ENCODE measurements around the gene UBE2K.
"Not testable (repeated sequence)": the region's sequence is repeated elsewhere in the genome, so short reads cannot be mapped to it uniquely, and the experiment has no call there.

The UBE2K gene

GRCh38 chr4:39763714-39764572 lies 66.0 kb downstream of the UBE2K start:
- Histone ChIP-seq H3K4me3 (no peak overlapping the region), H3K27me3 (ENCODE audit: low read depth) (no peaks in the 10 kb centered on the region), H3K9me3 (no peaks in the 10 kb centered on the region), H3K4me1 (no peaks in the 10 kb centered on the region), H3K36me3 (replicated peaks) (peaks cover 30% of the 10 kb centered on the region)
- in situ Hi-C loops (cut with MboI; ENCODE audit: low sequenced_read_pairs), result no loop called here
- no peak for DNase-seq (ENCODE audit: low spot score in 2 of 2)

DNA sequence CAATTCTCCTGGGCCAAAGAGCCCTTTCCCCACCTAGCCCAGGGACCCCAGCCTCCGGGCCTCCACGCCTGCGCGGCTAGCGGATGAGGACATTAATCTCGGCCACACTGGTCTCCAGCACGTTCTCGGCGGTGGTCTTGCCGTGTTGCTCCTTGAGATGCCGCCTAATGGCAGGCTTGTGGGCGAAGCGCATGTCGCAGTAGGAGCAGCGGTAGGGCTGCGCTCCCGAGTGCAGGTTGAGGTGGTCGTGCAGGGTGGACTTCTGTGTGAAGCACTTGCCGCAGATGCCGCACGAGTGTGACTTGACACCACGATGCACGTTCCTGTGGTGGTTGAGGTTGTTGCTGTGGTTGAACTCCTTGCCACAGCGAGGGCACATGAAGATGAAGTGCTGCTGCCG lies 72.1 kb downstream of the UBE2K start:
- in situ Hi-C loops (cut with MboI; ENCODE audit: low sequenced_read_pairs), result no loop called here
- peaks cover 15% of the 10 kb centered on the region for H3K36me3 ChIP-seq (replicated peaks)

GRCh38 chr4:39770471-39770870 lies 72.5 kb downstream of the UBE2K start:
- in situ Hi-C loops (cut with MboI; ENCODE audit: low sequenced_read_pairs), result no loop called here
- H3K9me3 ChIP-seq, result no peaks in the 10 kb centered on the region
- H3K4me3 ChIP-seq, result no peak overlapping the region
- H3K4me1 ChIP-seq, result no peaks in the 10 kb centered on the region
- no peaks in the 10 kb centered on the region for H3K27me3 ChIP-seq (ENCODE audit: low read depth)
- H3K36me3 ChIP-seq (replicated peaks), result peaks cover 17% of the 10 kb centered on the region
- no peak for DNase-seq (ENCODE audit: low spot score in 2 of 2)

More for the DNA sequence above, 72.1 kb downstream of the UBE2K start:
- H3K9me3 ChIP-seq, result no peaks in the 10 kb centered on the region
- DNase-seq (ENCODE audit: low spot score in 2 of 2), result no peak
- H3K4me3 ChIP-seq, result no peak overlapping the region
- no peaks in the 10 kb centered on the region for H3K27me3 ChIP-seq (ENCODE audit: low read depth)
- no peaks in the 10 kb centered on the region for H3K4me1 ChIP-seq

- no peaks in the 10 kb centered on the region for H3K9me3 ChIP-seq
- peaks cover 20% of the 10 kb centered on the region for H3K36me3 ChIP-seq (replicated peaks)
- no peak overlapping the region for H3K4me3 ChIP-seq
- H3K27me3 ChIP-seq (ENCODE audit: low read depth), result no peaks in the 10 kb centered on the region
- DNase-seq (ENCODE audit: low spot score in 2 of 2), result no peak
- in situ Hi-C loops (cut with MboI; ENCODE audit: low sequenced_read_pairs), result no loop called here
- H3K4me1 ChIP-seq, result no peaks in the 10 kb centered on the region
Measured at GRCh38 chr4:39770969-39771724, 73.2 kb downstream of the UBE2K start.

GRCh38 chr4:39781988-39782387 lies 84.1 kb downstream of the UBE2K start:
- in situ Hi-C loops (cut with MboI; ENCODE audit: low sequenced_read_pairs); H3K4me1 ChIP-seq; H3K9me3 ChIP-seq; H3K4me3 ChIP-seq; DNase-seq (ENCODE audit: low spot score in 2 of 2); H3K27me3 ChIP-seq (ENCODE audit: low read depth): not testable (repeated sequence)
- peaks cover 18% of the 10 kb centered on the region for H3K36me3 ChIP-seq (replicated peaks)

DNA sequence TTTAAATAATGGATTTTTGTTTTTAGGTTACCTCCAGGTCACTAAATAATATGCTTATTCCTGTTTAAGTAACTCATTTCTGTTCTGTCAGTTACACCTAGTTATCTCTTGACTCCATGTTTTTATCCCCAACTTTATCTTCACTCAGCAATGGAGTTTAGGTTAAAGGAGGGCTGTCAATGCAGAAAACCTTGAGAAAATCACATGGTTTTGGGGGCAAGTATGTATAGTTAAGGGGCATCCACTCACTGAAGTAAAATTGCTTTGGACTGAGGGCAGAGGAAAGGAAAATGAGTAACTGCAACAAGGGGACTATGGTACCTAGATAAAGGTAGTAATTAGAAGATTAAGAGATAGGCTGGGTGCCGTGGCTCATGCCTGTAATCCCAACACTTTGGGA lies 87.1 kb downstream of the UBE2K start:
- no peak for DNase-seq (ENCODE audit: low spot score in 2 of 2)
- H3K27me3 ChIP-seq (ENCODE audit: low read depth), result no peaks in the 10 kb centered on the region
- no peaks in the 10 kb centered on the region for H3K36me3 ChIP-seq (replicated peaks)
- H3K4me1 ChIP-seq, result no peaks in the 10 kb centered on the region
- no peak overlapping the region for H3K4me3 ChIP-seq
- H3K9me3 ChIP-seq, result no peaks in the 10 kb centered on the region
- in situ Hi-C loops (cut with MboI; ENCODE audit: low sequenced_read_pairs), result no loop called here

DNA sequence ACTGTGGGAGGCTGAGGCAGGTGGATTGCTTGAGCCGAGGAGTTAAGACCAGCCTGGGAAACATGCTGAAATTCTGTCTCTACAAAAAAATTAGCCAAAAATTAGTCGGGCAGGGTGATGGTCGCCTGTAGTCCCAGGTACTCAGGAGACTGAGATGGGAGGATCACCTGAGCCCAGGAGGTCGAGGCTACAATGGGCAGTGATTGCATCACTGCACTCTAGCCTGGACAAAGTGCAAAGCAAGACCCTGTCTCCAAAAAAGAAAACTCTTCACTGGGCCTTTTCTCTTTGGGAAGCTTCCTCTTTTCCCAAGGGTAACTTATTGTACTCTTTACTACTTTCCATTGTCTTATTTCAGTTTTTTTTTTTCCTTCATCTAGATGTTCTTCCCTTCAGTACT lies 88.9 kb downstream of the UBE2K start:
- no peaks in the 10 kb centered on the region for H3K9me3 ChIP-seq
- H3K27me3 ChIP-seq (ENCODE audit: low read depth), result no peaks in the 10 kb centered on the region
- H3K4me3 ChIP-seq, result no peak overlapping the region
- H3K4me1 ChIP-seq, result no peaks in the 10 kb centered on the region
- in situ Hi-C loops (cut with MboI; ENCODE audit: low sequenced_read_pairs), result no loop called here
- no peaks in the 10 kb centered on the region for H3K36me3 ChIP-seq (replicated peaks)
- DNase-seq (ENCODE audit: low spot score in 2 of 2), result no peak

- in situ Hi-C loops (cut with MboI; ENCODE audit: low sequenced_read_pairs), result no loop called here
- Histone ChIP-seq H3K9me3 (no peaks in the 10 kb centered on the region), H3K36me3 (replicated peaks) (no peaks in the 10 kb centered on the region), H3K4me1 (no peaks in the 10 kb centered on the region), H3K4me3 (no peak overlapping the region), H3K27me3 (ENCODE audit: low read depth) (no peaks in the 10 kb centered on the region)
- no peak for DNase-seq (ENCODE audit: low spot score in 2 of 2)
Measured at GRCh38 chr4:39792128-39792527, 94.2 kb downstream of the UBE2K start.

DNA sequence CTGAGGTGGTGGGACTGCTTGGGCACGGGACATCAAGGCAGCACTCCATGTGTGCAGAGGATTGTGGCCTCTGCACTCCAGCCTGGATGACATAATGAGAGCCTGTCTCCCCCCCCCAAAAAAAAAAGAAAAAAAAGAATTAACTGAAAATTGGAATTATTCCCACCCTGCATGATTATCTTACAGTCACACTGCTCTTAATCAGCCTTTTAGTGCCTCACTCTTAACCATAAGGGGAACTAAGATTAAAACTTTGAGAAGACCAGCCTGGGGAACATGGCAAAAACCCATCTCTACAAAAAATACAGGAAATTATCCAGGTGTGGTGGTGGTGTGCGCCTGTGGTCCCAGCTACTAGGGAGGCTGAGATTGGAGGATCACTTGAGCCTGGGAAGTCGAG lies 94.6 kb downstream of the UBE2K start:
- in situ Hi-C loops (cut with MboI; ENCODE audit: low sequenced_read_pairs), result no loop called here
- Histone ChIP-seq H3K9me3 (no peaks in the 10 kb centered on the region), H3K4me1 (no peaks in the 10 kb centered on the region), H3K36me3 (replicated peaks) (no peaks in the 10 kb centered on the region), H3K4me3 (no peak overlapping the region), H3K27me3 (ENCODE audit: low read depth) (no peaks in the 10 kb centered on the region)
- DNase-seq (ENCODE audit: low spot score in 2 of 2), result no peak

DNA sequence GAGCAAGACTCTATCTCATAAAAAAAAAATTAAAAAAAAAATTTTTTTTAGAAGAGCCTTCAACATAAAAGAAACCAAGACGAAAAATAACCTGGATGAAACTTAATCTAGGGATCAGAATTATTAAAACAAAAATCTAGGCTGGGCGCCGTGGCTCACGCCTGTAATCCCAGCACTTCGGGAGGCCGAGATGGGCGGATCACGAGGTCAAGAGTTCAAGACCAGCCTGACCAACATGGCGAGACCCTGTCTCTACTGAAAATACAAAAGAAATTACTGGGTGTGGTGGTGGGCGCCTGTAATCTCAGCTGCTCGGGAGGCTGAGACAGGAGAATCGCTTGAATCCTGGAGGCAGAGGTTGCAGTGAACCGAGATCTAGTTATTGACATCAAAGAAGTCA lies 95.0 kb downstream of the UBE2K start:
- H3K36me3 ChIP-seq (replicated peaks); H3K4me1 ChIP-seq; DNase-seq (ENCODE audit: low spot score in 2 of 2); H3K4me3 ChIP-seq; H3K9me3 ChIP-seq; H3K27me3 ChIP-seq (ENCODE audit: low read depth); in situ Hi-C loops (cut with MboI; ENCODE audit: low sequenced_read_pairs): not testable (repeated sequence)

DNA sequence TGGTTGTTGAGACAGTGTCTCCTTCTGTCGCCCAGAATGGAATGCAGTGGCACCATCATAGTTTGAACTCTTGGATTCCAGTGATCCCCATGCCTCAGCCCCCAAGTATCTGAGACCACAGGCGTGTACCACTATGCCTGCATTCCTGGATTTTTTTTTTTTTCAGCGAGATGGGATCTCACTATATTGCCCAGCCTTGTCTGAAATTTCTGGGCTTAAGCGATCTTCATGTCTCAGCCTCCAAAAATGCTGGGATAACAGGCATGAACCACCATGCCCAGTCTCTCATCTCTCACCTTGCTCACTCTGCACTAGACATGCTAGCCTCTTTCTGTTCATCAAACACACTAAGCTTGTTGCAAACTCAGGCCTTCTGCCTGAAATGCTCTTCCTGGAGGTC lies 104.1 kb downstream of the UBE2K start:
- Histone ChIP-seq H3K27me3 (ENCODE audit: low read depth) (no peaks in the 10 kb centered on the region), H3K9me3 (no peaks in the 10 kb centered on the region), H3K4me3 (no peak overlapping the region), H3K36me3 (replicated peaks) (no peaks in the 10 kb centered on the region), H3K4me1 (no peaks in the 10 kb centered on the region)
- no peak for DNase-seq (ENCODE audit: low spot score in 2 of 2)
- in situ Hi-C loops (cut with MboI; ENCODE audit: low sequenced_read_pairs), result no loop called here

DNA sequence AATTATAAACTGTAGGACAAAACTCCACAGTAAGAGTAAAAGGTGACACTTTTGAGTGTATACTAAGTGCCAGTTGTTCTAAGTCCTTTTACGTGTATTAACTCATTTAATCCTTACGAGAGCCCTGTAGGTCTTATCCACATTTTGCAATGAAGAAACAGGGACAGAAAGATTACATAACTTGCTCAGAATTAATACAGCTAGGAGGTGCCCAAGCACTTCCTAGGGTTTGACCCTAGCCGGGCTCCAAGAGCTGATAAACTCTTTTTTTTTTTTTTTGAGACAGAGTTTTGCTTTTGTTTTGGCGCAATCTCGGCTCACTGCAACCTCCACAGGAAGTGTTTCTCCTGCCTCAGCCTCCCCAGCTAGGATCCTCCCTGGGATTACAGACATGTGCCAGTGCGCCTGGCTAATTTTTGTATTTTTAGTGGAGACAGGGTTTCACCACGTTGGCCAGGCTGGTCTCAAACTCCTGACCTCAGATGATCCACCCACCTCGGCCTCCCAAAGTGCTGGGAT lies 110.4 kb downstream of the UBE2K start:
- in situ Hi-C loops (cut with MboI; ENCODE audit: low sequenced_read_pairs), result no loop called here
- Histone ChIP-seq H3K4me1 (no peaks in the 10 kb centered on the region), H3K9me3 (no peaks in the 10 kb centered on the region), H3K36me3 (replicated peaks) (no peaks in the 10 kb centered on the region), H3K4me3 (no peak overlapping the region), H3K27me3 (ENCODE audit: low read depth) (no peaks in the 10 kb centered on the region)
- no peak for DNase-seq (ENCODE audit: low spot score in 2 of 2)

DNA sequence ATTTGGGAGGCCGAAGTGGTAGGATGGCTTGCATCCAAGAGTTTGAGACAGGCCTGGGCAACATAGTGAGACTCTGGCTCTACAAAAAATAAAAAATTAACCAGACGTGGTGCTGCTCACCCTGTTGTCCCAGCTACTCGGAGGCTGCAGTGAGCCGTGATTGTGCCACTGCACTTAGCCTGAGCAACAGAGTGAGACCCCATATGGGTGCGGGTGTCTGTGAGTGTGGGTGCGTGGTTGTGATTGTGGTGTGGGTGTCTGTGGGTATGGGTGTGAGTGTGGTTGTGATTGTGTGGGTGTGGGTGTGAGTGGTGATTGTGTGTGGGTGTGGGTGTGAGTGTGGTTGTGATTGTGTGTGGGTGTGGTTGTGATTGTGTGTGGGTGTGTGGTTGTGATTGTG lies 114.6 kb downstream of the UBE2K start:
- no peaks in the 10 kb centered on the region for H3K4me1 ChIP-seq
- H3K27me3 ChIP-seq (ENCODE audit: low read depth), result no peaks in the 10 kb centered on the region
- DNase-seq (ENCODE audit: low spot score in 2 of 2), result no peak
- H3K4me3 ChIP-seq, result no peak overlapping the region
- no peaks in the 10 kb centered on the region for H3K36me3 ChIP-seq (replicated peaks)
- H3K9me3 ChIP-seq, result no peaks in the 10 kb centered on the region
- in situ Hi-C loops (cut with MboI; ENCODE audit: low sequenced_read_pairs), result no loop called here

- H3K4me3 ChIP-seq; in situ Hi-C loops (cut with MboI; ENCODE audit: low sequenced_read_pairs); H3K4me1 ChIP-seq; H3K9me3 ChIP-seq; H3K27me3 ChIP-seq (ENCODE audit: low read depth); DNase-seq (ENCODE audit: low spot score in 2 of 2); H3K36me3 ChIP-seq (replicated peaks): not testable (repeated sequence)
Measured at GRCh38 chr4:39813033-39813432, 115.1 kb downstream of the UBE2K start.

All from HAP-1 (cell line).